ENCODE data around the gene SKI.

The SKI gene

DNA sequence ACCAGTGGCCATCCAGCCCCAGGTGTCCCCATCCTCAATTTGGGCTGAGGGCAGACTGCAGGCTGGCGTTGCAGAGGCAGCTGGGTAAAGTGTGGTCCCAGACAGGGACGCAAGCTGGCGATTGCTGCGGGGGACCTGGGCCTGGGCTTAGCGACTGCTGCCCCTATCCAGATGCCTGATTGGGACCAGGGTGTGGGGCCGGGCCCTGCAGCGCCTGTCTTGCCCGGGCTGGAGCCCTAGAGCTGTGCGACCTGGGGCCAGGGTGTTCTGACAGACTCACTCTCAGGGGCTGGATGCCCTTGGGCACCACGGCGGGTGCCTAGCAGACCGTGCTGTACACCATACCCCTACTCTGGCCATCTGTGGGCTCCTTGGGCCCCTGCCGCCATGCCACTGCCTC is 17.3 kb upstream of the SKI start:
- DNase-seq: no peak

DNA sequence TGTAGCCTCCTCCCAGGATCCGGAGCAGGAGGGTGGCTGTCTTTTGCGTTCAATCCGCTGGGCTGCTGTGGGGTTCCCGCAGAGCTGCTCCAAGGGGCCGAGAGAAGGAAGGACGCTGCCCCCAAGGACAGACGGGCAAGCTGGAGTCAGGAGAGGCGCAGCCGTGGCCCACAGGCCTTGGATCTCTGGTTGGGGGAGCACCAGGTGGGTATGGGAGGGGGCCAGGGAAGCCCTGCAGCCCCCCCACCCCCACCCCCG is 15.9 kb upstream of the SKI start:
- DNase-seq: no peak

DNA sequence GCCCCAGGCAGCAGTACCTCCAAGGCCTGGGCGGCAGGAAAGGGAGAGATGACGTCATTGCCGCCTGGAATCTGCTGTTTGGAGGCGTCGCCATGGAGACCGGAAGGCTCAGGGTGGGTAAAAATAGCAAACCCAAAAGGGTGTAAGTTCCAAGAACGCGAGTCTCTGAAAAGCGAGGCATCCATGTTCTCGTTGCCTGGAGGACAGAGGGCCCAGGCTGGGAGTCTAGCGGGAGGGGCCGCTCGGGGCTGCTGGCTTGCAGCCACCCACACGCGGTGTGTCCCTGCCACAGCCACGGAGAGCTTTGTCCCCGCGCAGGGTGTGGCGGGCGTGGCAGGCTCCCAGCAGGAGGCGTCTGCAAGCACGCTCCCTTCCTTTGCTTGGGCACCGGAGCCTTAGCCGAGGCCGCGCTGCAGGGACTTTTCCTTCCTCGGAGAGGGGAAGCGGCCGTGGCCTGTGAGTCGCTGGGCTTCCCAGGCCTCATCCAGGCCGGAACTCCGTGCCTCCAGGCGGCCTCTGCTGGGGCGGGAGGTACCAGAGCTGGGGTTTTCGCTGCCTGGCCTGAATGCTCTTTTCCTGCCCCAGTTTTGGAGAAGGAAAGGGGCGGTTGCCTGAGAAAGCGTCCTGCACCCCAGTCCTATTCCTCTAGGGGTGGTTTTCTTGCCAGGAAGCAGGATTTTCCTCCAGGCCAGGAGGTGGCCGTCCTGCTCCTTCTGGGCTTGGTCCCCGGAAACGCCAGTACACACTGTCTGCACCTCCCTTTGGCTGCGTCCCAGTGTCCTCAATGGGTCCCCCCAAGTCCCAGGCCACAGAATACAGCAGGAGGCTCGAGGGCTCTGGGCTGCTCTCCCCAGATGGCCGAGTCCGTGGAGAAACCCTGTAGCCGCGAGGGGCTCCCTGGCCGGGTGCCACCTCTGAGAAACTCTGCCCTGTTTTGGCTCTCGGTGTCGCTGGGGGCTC is 15.3 kb upstream of the SKI start:
- peak; percentile 40 for DNase-seq

DNA sequence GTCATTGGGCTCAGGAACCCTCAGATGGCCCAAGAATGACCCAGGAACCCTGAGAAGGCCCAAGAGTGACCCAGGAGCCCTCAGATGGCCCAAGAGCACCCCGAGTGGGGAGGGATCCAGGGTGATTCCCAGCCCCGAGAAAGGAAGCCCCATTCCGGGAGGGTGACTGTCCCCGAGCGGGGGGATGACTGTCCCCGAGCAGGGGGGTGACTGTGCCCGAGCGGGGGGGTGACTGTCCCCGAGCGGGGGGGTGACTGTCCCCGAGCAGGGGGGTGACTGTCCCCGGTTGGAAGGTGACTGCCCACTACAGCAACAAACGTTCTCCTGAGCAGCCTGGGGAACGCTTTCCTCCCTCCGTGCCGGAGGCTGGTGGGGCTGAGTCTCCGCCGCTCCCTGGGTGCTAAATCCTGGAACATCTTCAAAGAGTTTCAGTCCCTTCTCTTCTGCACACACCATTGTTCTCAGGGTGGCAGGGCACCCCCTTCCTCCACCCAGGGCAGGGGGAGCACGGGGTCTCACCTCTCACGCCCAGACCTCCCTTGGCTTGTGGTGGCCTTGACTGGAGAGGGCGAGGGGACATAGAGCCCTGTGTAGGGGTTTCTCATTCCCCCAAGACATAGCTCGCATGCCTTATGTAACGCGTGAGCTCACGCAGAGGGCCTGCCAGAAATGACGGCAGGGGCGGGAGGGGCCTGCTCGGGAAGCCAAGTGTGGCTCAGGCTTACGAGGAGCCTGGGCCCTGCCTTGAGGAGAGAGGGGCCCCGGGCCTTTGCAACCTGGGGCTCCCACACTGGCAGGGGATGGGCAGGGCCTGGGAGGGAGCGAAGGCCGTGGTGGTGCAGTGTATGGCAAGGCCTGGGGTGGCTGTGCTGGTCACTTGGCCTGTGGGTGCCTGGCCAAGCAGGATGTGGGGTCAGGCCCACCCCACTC is 14.3 kb upstream of the SKI start:
- no peak for DNase-seq

DNA sequence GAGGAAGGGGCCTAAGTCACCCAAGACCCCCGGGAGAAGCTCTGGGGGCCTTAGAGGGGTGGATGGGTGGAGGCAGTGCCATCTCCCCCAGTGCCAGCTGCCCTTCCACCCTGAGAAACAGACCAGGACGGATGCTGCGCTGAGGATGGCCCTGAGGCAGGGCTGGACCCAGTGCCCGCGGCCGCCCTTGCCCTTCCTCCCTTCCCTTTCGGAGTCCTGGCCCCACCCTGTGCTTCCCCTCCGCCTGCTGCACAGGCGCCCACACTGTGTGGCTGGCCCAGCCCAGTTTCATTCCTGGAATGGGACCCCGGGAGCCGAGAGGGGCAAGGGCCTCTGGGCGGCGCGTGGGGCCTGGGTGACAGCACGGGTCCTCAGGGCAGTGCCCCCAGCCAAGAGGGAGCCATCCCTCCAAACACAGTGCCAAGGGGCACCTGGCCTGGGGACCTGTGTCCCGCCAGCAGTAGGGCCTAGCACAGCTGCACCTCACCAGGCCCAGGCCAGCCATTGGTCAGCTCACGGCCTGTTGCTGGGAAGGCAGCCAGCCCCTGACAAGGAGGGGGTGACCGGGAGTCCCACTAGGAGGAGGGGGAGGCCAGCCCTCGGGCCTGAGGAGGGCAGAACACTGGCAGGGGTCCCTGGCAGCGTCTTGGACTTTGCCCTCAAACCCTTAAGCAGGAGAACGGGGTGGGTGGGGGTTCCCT is 13.4 kb upstream of the SKI start:
- no peak for DNase-seq

DNA sequence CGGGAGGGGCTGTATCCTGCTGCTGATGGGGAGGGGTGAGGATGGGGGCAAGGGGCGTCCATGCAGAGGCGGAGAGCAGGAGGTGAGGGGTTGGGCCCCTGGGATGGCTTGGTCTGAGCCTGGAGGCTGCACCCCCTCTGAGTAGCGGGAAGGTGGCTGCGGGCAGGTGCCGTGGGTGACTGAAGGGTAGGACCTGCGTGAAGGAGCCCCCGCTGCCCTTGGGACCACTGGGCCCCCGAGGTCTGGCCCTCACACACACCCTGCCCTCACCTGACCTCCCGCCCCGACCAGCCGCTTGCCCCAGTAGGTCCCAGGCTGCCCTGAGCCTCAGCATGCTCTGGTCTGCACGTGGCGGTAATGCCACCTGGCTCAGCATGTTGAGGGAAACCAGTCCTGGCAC is 12.8 kb upstream of the SKI start:
- no peak for DNase-seq

DNA sequence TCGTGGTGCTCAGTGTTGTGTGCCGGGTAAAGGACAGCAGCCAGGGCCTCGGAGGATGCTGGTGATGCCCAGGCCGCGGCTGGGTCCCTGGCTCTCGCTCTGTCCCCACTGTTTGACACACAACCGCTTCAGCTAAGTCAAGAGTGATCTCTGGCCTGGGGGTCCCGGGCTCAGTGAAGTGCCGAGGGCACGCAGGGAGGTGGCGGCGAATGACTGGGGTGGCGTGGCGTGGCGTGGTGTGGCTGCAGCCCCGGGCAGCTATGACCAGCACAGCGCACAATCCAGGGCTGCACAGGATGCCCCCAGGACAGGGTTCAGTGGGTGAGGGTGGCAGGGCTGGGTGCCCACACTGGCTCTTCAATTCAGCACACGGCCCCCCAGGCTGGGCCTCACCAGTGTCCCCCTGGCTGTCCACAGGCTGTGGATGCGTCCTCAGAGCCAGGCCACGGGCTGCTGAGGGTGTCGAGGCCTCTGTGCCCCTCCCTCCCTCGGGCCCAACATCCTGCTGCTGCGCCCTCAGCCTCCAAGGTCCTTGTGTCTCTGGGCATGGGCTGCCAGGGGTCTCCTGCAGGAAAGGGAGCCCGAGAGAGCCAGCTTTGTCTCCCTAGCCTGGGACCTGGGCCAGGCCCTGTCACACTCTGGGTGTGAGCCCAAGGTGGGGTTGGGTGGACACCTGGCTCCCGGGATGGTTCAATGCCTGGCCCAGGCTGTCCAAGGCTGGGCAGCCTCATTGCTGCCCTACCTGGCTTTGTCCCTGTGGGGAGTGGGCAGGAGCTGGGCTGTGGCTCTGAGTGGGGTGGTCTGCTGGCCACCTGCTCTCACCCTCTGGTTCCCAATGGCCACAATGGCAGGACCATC is 12.0 kb upstream of the SKI start:
- no peak for DNase-seq

DNA sequence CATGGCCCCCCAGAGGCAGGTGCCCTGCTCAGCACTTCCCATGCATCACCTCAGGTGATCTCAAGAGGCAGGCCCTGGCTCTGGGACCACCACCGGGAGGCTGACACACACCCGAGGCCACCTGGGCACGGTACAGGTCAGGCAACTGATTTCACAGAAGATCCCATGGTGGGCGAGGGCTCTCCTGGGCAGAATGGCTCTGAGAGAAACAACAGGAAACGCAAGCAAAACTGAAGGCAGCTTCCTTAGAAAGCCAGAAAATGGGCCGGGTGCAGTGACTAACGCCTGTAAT is 11.4 kb upstream of the SKI start:
- no peak for DNase-seq

DNA sequence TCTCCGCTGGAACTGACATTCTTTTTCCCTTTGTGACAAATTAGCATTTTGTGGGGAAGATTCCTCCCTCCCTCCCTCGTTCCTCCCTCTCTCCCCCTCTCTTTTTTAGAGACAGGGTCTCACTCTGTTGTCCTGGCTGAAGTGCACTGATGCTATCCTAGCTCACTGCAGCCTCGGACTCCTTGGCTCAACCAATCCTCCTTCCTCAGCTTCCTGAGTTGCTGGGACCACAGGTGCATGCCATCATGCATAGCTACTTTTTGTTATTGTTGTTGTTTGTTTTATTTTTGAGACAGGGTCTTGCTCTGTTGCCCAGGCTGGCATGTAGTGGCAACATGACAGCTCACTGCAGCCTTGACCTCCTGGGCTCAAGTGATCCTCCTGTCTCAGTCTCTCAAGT is 6.8 kb upstream of the SKI start:
- DNase-seq: no peak

DNA sequence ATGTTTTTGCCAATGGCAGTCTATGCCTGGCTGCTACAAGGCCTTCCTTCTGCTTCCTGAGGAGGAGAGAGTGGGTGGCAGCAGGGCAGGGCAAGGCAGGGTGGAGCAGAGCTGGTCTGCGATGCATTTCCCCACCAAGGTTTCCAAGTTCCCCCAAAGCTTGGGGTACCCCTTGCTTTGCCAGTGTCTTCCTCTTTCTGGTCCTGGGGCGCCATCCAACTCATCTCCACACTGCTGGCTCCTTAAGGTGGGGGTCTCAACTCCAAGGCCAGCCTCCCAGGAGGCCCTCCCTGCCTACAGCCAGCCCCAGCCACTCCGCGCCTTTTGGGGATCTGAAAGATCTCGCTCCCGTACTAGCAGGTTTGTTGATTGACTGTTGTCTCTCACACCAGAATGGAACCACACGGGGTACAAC is 3.9 kb upstream of the SKI start:
- no peak for DNase-seq

DNA sequence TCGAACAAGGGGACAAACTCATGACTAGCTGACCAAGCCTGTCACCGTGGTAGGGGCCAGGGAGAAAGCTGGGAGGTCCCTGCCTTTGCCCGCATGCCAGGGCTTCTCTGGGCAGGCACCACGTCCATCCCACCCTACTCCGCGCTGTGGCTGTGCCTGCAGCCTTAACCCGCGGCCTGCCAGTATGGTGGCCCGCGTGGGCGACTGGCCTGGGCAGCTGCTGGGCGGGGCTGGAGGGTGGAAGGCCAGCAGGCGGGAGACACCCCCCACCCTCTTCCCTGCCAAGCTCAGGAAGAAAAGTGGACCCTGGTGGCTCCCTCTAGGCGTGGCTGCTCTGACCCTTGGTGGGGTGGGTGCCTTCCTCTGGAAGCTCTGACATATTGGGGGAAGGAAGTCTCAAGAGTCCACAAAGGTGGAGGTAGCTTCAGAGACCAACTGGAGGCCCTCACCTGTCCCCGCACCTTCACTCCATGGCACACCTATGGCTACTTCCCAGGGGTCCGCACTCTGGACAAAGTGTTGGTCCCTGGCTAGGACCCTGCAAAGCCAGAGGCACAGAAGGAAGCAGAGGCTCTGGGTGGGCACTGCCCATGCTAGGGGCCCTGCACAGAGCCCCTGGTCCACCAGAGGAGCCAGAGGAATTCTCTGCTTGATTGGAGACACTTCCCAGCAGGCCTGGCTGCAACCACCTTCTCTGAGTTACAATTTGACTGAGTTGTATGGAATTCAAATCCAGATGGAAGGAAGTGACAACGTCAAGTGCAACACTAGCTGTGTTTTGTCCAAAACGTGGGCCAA is 3.3 kb upstream of the SKI start:
- DNase-seq: no peak

DNA sequence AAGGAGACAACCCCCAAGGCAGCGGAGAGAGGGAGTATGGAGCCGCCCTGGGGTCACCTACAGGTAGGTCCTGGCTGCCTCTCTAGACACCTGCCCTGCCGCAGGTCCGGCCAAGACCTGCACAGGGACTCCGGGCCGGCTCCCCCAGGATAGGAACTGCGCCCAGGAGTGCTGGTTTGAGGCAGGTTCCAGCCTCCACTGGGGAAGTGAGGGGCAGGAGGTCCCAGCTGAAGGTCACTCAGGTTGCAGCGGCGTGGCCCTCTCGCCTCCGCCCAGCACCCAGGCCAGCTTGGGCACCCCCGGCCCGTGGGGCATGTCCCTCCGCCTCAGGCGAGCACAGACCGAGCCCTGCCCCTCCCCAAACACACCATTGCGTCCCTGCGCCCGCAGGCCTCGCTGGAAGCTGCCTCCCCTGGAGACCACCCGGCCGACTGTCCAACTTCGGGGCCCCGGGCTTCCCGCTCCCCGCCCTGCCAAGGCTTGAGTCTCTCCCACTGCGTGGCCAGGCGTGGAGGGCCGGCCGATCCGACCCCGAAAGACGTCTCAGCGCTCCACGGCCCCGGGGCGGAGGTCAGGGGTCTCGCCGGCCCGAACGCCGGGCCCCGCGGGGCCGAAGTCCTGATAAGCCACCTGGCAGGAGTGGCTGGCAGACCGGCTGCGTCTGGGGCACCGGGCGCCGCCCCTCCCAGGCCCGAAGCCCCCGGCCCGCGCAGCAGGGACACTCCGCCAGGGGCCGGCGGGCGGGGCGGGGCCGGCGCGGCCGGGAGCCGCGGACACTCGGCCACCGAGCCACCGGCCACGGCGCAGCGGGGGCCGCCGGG is 1.4 kb upstream of the SKI start:
- no peak for DNase-seq

DNA sequence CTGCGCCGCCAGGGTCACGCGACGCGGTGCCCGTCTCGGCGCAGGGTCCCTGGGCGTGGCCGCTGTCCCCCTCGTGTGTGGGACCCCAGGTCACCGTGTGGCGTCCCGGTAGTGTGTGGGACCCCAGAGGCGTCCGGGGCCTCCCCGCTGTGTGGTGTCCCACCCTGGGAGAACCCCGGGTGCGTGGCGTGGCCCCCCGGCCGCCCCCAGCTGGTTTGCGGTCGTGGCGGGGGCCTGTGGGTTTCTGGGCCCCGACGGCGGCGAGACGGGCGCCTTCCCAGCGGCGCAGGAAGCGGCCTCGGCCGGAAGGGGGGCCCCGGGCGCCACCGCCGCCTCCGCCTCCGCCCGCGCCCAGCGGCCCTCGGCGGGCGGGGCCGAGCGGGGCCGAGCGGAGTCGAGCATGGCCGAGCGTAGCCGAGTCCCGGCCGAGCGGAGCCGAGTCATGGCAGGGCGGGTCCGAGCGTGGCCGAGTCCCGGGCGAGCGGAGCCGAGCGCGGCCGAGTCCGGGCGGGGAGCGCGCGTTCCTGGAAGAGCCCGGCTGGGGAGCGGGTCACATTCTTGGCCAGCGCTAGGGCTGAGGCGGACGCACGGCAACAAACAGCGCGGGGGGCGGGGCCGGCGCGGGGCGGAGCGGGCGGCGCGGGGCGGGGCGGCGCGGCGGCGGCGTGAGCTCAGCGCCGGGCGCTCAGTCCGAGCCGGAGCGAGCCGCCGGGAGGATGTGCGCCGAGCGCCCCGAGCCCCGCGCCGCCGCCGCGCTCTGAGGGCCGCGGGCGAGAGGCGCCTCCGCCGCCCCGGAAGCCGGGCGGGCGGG is 568 bp upstream of the SKI start:
- peak; percentile 93 for DNase-seq

DNA sequence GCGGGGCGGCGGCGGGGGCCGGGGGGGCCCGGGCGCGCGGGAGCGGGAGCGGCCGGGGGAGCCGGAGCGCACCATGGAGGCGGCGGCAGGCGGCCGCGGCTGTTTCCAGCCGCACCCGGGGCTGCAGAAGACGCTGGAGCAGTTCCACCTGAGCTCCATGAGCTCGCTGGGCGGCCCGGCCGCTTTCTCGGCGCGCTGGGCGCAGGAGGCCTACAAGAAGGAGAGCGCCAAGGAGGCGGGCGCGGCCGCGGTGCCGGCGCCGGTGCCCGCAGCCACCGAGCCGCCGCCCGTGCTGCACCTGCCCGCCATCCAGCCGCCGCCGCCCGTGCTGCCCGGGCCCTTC is 546 bp downstream of the SKI start:
- no peak for DNase-seq

DNA sequence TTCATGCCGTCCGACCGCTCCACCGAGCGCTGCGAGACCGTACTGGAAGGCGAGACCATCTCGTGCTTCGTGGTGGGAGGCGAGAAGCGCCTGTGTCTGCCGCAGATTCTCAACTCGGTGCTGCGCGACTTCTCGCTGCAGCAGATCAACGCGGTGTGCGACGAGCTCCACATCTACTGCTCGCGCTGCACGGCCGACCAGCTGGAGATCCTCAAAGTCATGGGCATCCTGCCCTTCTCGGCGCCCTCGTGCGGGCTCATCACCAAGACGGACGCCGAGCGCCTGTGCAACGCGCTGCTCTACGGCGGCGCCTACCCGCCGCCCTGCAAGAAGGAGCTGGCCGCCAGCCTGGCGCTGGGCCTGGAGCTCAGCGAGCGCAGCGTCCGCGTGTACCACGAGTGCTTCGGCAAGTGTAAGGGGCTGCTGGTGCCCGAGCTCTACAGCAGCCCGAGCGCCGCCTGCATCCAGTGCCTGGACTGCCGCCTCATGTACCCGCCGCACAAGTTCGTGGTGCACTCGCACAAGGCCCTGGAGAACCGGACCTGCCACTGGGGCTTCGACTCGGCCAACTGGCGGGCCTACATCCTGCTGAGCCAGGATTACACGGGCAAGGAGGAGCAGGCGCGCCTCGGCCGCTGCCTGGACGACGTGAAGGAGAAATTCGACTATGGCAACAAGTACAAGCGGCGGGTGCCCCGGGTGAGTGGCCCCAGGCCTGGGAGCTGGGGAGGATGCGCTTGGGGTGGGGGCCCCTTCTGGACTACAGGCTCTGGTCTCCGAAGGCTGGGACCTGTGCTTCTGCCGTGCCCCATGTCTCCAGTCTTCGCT is 1.1 kb downstream of the SKI start:
- peak; percentile 24 for DNase-seq

DNA sequence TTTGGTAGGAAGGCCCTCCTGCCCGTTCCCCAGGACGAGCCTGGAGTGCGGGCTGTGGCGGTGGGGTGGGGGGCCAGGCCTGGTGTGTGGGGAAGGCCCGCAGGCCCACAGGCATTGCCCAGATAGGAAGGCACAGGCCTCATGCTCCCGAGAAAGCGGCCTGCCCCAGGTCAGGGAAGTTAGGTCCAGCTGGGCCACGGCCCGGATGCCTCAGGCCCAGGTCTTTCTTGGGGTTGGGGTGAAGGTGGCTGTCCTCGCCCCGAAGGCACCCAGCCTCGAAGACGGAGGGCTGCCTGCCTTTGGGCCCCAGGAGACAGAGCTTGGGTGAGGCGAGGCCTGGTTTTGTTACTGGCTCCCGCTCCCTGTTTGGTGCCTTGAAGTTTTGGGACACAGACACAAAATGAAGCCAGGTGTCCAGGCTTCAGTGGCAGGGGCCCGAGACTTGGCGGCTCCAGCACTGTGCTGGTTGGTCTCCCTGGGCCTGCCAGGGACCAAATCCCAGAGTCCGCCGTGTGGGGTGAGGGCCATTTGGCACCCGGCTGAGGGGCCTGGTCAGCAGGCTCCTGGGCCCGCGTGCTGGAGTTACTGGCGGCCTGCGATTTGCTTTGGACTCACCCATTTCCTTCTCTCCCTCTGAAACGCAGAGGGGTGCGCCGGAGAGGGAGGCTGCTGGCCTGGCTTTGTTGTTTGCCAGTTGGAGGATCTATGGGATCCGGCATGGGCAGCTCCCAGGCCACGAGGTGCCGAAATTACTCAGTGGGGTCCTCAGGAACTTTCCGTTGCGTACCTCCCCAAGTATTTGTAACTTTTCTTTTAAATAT is 2.0 kb downstream of the SKI start:
- DNase-seq: no peak

DNA sequence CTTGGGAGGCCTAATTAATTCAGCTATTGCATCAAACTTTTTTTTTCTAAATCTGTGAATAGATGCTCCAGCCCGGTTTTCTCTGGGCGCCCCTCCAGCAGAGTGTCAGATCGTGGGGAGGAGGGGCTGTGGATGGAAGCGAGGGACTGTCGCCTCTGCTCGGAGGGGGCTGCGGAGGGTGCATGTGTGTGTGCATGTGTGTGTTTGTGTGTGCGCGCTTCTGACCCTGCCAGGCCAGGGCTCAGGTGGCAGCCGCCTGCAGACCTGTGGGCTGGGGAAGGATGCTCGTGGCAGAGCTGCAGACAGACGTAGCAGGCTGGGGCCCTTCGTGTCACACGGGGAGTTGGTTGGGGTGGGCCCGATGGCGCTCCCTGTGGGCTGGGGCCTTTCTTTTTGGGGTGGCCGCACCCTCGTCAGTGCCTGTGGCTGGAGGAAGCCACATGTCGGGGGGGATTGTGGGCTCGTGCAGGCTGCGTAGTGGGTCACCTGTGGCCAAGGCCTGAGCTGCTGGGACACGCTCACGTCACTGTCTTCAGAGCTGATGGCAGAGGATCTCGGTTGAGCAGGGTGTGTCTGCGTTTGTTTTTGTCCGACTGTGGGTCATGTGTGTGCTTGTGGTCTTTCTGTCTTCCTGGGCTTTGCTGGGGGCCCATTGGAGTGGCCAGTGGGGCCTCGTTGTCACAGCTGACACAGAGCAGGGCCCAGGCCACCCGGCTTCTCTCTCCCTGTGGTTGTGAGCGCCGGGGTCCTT is 2.8 kb downstream of the SKI start:
- no peak for DNase-seq
